Smooth muscle cell of the pulmonary artery (primary cell): ENCODE measurements around the gene IPCEF1. TPM values are rescaled to one million over a fixed set of nuclear protein-coding genes. Genes with fewer than 3 reads are reported as not detected.

ENCODE experiments used
- total RNA-seq: library from RNA; depleted of rRNA; stranded (reverse); fragments of >200 nt; gene quantifications from 2 replicates; pipeline ENCODE4 v1.2.3, GENCODE V29; 2014

The IPCEF1 gene
- 0.07 TPM in 1 of 2 replicates, not detected in the other for total RNA-seq

GRCh38 chr6:154356690-154357089 is at the start of gene IPCEF1:
TSS of gene IPCEF1 (minus strand) at chr6:154356803. CDS start at chr6:154265947, 90,856 bp downstream.

Other genes with a start within 250 kb of the IPCEF1 start
- gene CNKSR3, start 153.9 kb upstream of the IPCEF1 start, total RNA-seq = 2.5 and 5.6 TPM in 2 replicates